HG03039 (cell line): Measurements from ENCODE around the gene MAP3K6.

Source experiments
- ATAC-seq: cut with Tn5 transposase; IDR thresholded peaks from one replicate; pipeline ENCODE4 v1.9.1; 2021; ENCODE audit warnings: mild to moderate bottlenecking, moderate library complexity; ENCODE audit not compliant: unreplicated experiment

The MAP3K6 gene

GRCh38 chr1:27341525-27342252 is 25.1 kb downstream of the MAP3K6 start, which contains the start of gene SYTL1:
Gene SYTL1 (plus strand): TSS chr1:27342022. CDS start chr1:27345335, 3,313 bp downstream.
- no peak for ATAC-seq

- no peak for ATAC-seq
These were observed 27.5 kb downstream of the MAP3K6 start for GRCh38 chr1:27339213-27339612.

- no peak for ATAC-seq
These were observed 28.0 kb downstream of the MAP3K6 start for GRCh38 chr1:27338751-27339150.

GRCh38 chr1:27336756-27337155 is 30.0 kb downstream of the MAP3K6 start:
- no peak for ATAC-seq

GRCh38 chr1:27335506-27336422 is 31.0 kb downstream of the MAP3K6 start:
- ATAC-seq: no peak

GRCh38 chr1:27333717-27334279 is 33.0 kb downstream of the MAP3K6 start:
- ATAC-seq: no peak

- no peak for ATAC-seq
These were observed 34.1 kb downstream of the MAP3K6 start for GRCh38 chr1:27332536-27333281.

- no peak for ATAC-seq
These were observed 34.8 kb downstream of the MAP3K6 start for GRCh38 chr1:27331922-27332321.

- ATAC-seq: no peak
These were observed 35.3 kb downstream of the MAP3K6 start for GRCh38 chr1:27331426-27331825.

GRCh38 chr1:27330786-27331185 is 36.0 kb downstream of the MAP3K6 start:
- ATAC-seq: no peak

- ATAC-seq: no peak
These were observed 38.8 kb downstream of the MAP3K6 start for GRCh38 chr1:27327964-27328363.

- no peak for ATAC-seq
These were observed 41.5 kb downstream of the MAP3K6 start for GRCh38 chr1:27325286-27325685.

GRCh38 chr1:27322569-27323240 is 44.1 kb downstream of the MAP3K6 start:
- no peak for ATAC-seq

GRCh38 chr1:27321813-27322568 is 44.8 kb downstream of the MAP3K6 start, which contains the start of gene TMEM222:
Gene TMEM222 (plus strand): TSS chr1:27322163. CDS start chr1:27322198, 35 bp downstream.
- peak; percentile 88 for ATAC-seq

GRCh38 chr1:27318596-27318995 is 48.2 kb downstream of the MAP3K6 start:
- ATAC-seq: no peak

GRCh38 chr1:27318136-27318535 is 48.6 kb downstream of the MAP3K6 start:
- ATAC-seq: no peak

- ATAC-seq: no peak
These were observed 49.9 kb downstream of the MAP3K6 start for GRCh38 chr1:27316860-27317259.

GRCh38 chr1:27314737-27315136 is 52.0 kb downstream of the MAP3K6 start:
- ATAC-seq: no peak

- no peak for ATAC-seq
These were observed 52.6 kb downstream of the MAP3K6 start for GRCh38 chr1:27314169-27314568.
